Heart right ventricle (tissue), 16 donors: Measurements from ENCODE around the gene OR4Q3. TPM values are rescaled to one million over a fixed set of nuclear protein-coding genes. Genes with fewer than 3 reads are reported as not detected.
"Not testable (repeated sequence)": the region's sequence is repeated elsewhere in the genome, so short reads cannot be mapped to it uniquely, and the experiment has no call there.

ENCODE experiments used
- ATAC-seq, 8 donors: fragments of 200-7000 bp; cut with Tn5 transposase; one replicate each; pipeline ENCODE4 v1.9.1; 2020; ENCODE audit warnings: mild to moderate bottlenecking in 8 of 8, moderate library complexity in 8 of 8, moderate number of reproducible peaks in 1 of 8
- DNase-seq, 2 donors: peaks; one replicate each; pipeline ENCODE4 v3.0.0-alpha.2; 2020
- H3K27ac ChIP-seq, 10 donors: fragments of 200-600 bp; sonication (generic) in 2 of 10; one replicate each; pipeline versions ENCODE4 v1.5.0 to v1.8.0; 2020 to 2022; ENCODE audit warnings: mild to moderate bottlenecking in 3 of 10
- H3K27me3 ChIP-seq, 7 donors: fragments of 200-600 bp; one replicate each; pipeline ENCODE4 v1.8.0; 2021 to 2022; ENCODE audit warnings: mild to moderate bottlenecking in 2 of 7
- H3K36me3 ChIP-seq, 9 donors: fragments of 200-600 bp; sonication (generic) in 1 of 9; one replicate each; pipeline versions ENCODE4 v1.5.0 to v1.8.0; 2020 to 2022; ENCODE audit warnings: mild to moderate bottlenecking in 2 of 9
- H3K4me1 ChIP-seq, 9 donors: fragments of 200-600 bp; sonication (generic) in 1 of 9; one replicate each; pipeline versions ENCODE4 v1.5.0 to v1.8.0; 2020 to 2022; ENCODE audit warnings: mild to moderate bottlenecking in 4 of 9
- H3K4me3 ChIP-seq, 10 donors: fragments of 200-600 bp; sonication (generic) in 2 of 10; one replicate each; pipeline versions ENCODE4 v1.5.0 to v1.8.0; 2020 to 2022; ENCODE audit warnings: mild to moderate bottlenecking in 7 of 10, moderate library complexity in 2 of 10
- H3K9me3 ChIP-seq, 11 donors: fragments of 200-600 bp in 10 of 11; sonication (generic) in 2 of 11; one replicate each; pipeline versions ENCODE4 v1.5.0 to v1.8.0; 2013 to 2022; ENCODE audit warnings: mild to moderate bottlenecking in 2 of 11, control low read depth in 1 of 11, moderate library complexity in 1 of 11
- WGBS, 2 donors: extraction: QIAGEN DNeasy Blood & Tissue Kit; methylation state at CpG; one replicate each; pipeline ENCODE4 v1.1.7; 2013; ENCODE audit warnings: inconsistent platforms in 1 of 2; 5-methylcytosine and 5-hydroxymethylcytosine counted together
- intact Hi-C, 10 donors: fragments of 100-400 bp; cut with DNase I; formaldehyde crosslinking; loops; one replicate each; pipeline versions ENCODE4 v1.11.1 to v1.14.2; 2022
- polyA plus RNA-seq, 2 donors: library from polyadenylated mRNA; stranded (reverse); fragments of 200-250 nt; gene quantifications; one replicate each; pipeline ENCODE4 v1.2.3, GENCODE V29; 2013
- total RNA-seq, 10 donors: library from RNA; stranded (reverse); fragmentation: NEBNext Ultra II Directional in 3 of 10; extraction: Animal tissue kit (Norgen Biotek cat#: 25700) in 3 of 10; gene quantifications; one replicate each; pipeline versions ENCODE4 v1.2.1 to v1.2.4, GENCODE V29; 2021 to 2023
- donor health status: Arrhythmogenic right ventricular cardiomyopathy.
- donor health status: ischemic (EF 13 %, LVEDD 7.1; RV severe dilation, severe dysfunction).
- donor health status: healthy with polysubstance abuse.
- donor health status: DM: no; HTN: yes; CAD: no.
- donor health status: DM: no; HTN: no; CAD: no.
- donor health status: ischemic (EF 25% LVEDD 6.9; RV normal size, moderate dysfunction).
- donor health status: ischemic (EF 25% LVEDD 5.7; RV mildly dilated, moderate dysfunction).
- donor health status: healthy.
- donor health status: DM: yes; HTN: yes; CAD: no.
- donor health status: Ischemic cardiomyopathy.
- donor health status: ischemic (EF 35%, LVEDD 5.7; RV mildly dilated, moderate dysfunction).
- donor health status: nonischemic (EF 11% LVEDD 7.7; RV severe dilation, severe dysfunction).
- donor health status: DM: yes; HTN: yes; CAD: no.
- donor health status: PGD.
- donor health status: ischemic (EF 29% LVEDD 5.4; RV normal size, mild dysfunction).
- donor health status: nonischemic (EF 23%, LVEDD 6.1; RV moderate dilation, normal function).

The OR4Q3 gene
- total and polyA plus RNA-seq, 12 donors = not detected

GRCh38 chr14:19796520-19797108, 53.2 kb downstream of the OR4Q3 start:
- ATAC-seq, H3K27me3 ChIP-seq, H3K36me3 ChIP-seq, DNase-seq, H3K4me3 ChIP-seq, intact Hi-C loops, H3K4me1 ChIP-seq, H3K27ac ChIP-seq: not testable (repeated sequence)
- peaks cover 0 to 11% (median 0%) of the 10 kb centered on the region in 11 donors for H3K9me3 ChIP-seq
- WGBS, 2 donors = 65% methylated on average over 10 of the region's 10 CpGs

Other genes with a start within 250 kb of the OR4Q3 start
- not detected for gene OR11H2, start 29.7 kb upstream of the OR4Q3 start, total RNA-seq
- not detected for gene OR11H2, start 29.7 kb upstream of the OR4Q3 start, polyA plus RNA-seq
- not detected for gene OR4M1, start 29.9 kb downstream of the OR4Q3 start, total RNA-seq
- gene OR4M1, start 29.9 kb downstream of the OR4Q3 start, polyA plus RNA-seq = not detected
- gene OR4N2, start 60.2 kb downstream of the OR4Q3 start, total RNA-seq = not detected
- gene OR4N2, start 60.2 kb downstream of the OR4Q3 start, polyA plus RNA-seq = not detected
- gene OR4K2, start 131.6 kb downstream of the OR4Q3 start, total RNA-seq = not detected
- gene OR4K2, start 131.6 kb downstream of the OR4Q3 start, polyA plus RNA-seq = not detected
- gene OR4K5, start 177.0 kb downstream of the OR4Q3 start, total RNA-seq = not detected
- gene OR4K5, start 177.0 kb downstream of the OR4Q3 start, polyA plus RNA-seq = not detected
- not detected for gene OR4K1, start 187.3 kb downstream of the OR4Q3 start, total RNA-seq
- not detected for gene OR4K1, start 187.3 kb downstream of the OR4Q3 start, polyA plus RNA-seq
- not detected for gene OR4K15, start 232.0 kb downstream of the OR4Q3 start, total RNA-seq
- not detected for gene OR4K15, start 232.0 kb downstream of the OR4Q3 start, polyA plus RNA-seq